Liver (tissue), 9 donors: ENCODE measurements around the gene GZMA. TPM values are rescaled to one million over a fixed set of nuclear protein-coding genes. Genes with fewer than 3 reads are reported as not detected.

Source experiments
- DNase-seq: peaks from one replicate; pipeline ENCODE4 v3.0.0-alpha.2; 2017; ENCODE audit warnings: low spot score
- H3K27ac ChIP-seq, 2 donors: one replicate each; pipeline ENCODE4 v1.7.0; 2013; ENCODE audit warnings: inconsistent platforms in 2 of 2, low read length in 2 of 2, control low read depth in 1 of 2, low read depth in 1 of 2, mild to moderate bottlenecking in 1 of 2
- H3K27me3 ChIP-seq, 4 donors: one replicate each; pipeline versions ENCODE4 v1.6.1 to v1.7.0; 2013; ENCODE audit warnings: low read length in 3 of 4, inconsistent platforms in 1 of 4, mild to moderate bottlenecking in 1 of 4, moderate library complexity in 1 of 4; ENCODE audit not compliant: control insufficient read depth in 4 of 4, insufficient read depth in 4 of 4
- H3K36me3 ChIP-seq, 4 donors: one replicate each; pipeline versions ENCODE4 v1.6.1 to v1.7.0; 2013; ENCODE audit warnings: low read length in 3 of 4, mild to moderate bottlenecking in 3 of 4, low read depth in 1 of 4, moderate library complexity in 1 of 4; ENCODE audit not compliant: control insufficient read depth in 4 of 4, insufficient read depth in 3 of 4
- H3K4me1 ChIP-seq, 4 donors: one replicate each; pipeline versions ENCODE4 v1.6.1 to v1.7.0; 2013; ENCODE audit warnings: low read length in 3 of 4, mild to moderate bottlenecking in 3 of 4, moderate library complexity in 1 of 4; ENCODE audit not compliant: control insufficient read depth in 4 of 4, insufficient read depth in 4 of 4
- H3K4me3 ChIP-seq, 3 donors: one replicate each; pipeline versions ENCODE4 v1.6.1 to v1.7.0; 2013; ENCODE audit warnings: low read length in 3 of 3, control low read depth in 1 of 3, low read depth in 1 of 3, mild to moderate bottlenecking in 1 of 3
- H3K9ac ChIP-seq, 2 donors: one replicate each; pipeline ENCODE4 v1.7.0; 2013; ENCODE audit warnings: low read length in 2 of 2, mild to moderate bottlenecking in 2 of 2, moderate library complexity in 2 of 2, control low read depth in 1 of 2, low read depth in 1 of 2
- H3K9me3 ChIP-seq, 4 donors: one replicate each; pipeline versions ENCODE4 v1.6.1 to v1.7.0; 2013; ENCODE audit warnings: low read length in 3 of 4; ENCODE audit not compliant: control insufficient read depth in 4 of 4
- ATF3 ChIP-seq: IDR thresholded peaks from 2 replicates; pipeline ENCODE4 v1.6.1; 2016; ENCODE audit warnings: antibody characterized with exemption
- EGR1 ChIP-seq, 2 donors: IDR thresholded peaks; 2 replicates each; pipeline ENCODE4 v1.6.1; 2016 to 2018; ENCODE audit warnings: antibody characterized with exemption in 2 of 2, low read depth in 2 of 2
- FOXA1 ChIP-seq: IDR thresholded peaks from 2 replicates; pipeline ENCODE4 v1.6.1; 2016; ENCODE audit warnings: antibody characterized with exemption
- FOXA2 ChIP-seq: IDR thresholded peaks from 2 replicates; pipeline ENCODE4 v1.6.1; 2016; ENCODE audit warnings: antibody characterized with exemption
- GABPA ChIP-seq, 2 donors: IDR thresholded peaks in 1 of 2; conservative IDR thresholded peaks in 1 of 2; 2 replicates each; pipeline ENCODE4 v1.6.1; 2016; ENCODE audit warnings: antibody characterized with exemption in 2 of 2, mild to moderate bottlenecking in 1 of 2, moderate library complexity in 1 of 2
- HNF4A ChIP-seq, 2 donors: conservative IDR thresholded peaks; 2 replicates each; pipeline ENCODE4 v1.6.1; 2016; ENCODE audit warnings: antibody characterized with exemption in 2 of 2, mild to moderate bottlenecking in 2 of 2
- HNF4G ChIP-seq: IDR thresholded peaks from 2 replicates; pipeline ENCODE4 v1.6.1; 2016; ENCODE audit warnings: antibody characterized with exemption
- JUND ChIP-seq, 2 donors: IDR thresholded peaks; 2 replicates each; pipeline ENCODE4 v1.6.1; 2016; ENCODE audit warnings: antibody characterized with exemption in 2 of 2
- NR2F2 ChIP-seq: IDR thresholded peaks from 2 replicates; pipeline ENCODE4 v1.6.1; 2016; ENCODE audit warnings: antibody characterized with exemption
- RAD21 ChIP-seq, 2 donors: IDR thresholded peaks; 2 replicates each; pipeline ENCODE4 v1.6.1; 2016; ENCODE audit warnings: antibody characterized with exemption in 2 of 2, mild to moderate bottlenecking in 2 of 2
- RXRA ChIP-seq, 2 donors: IDR thresholded peaks; 2 replicates each; pipeline ENCODE4 v1.6.1; 2017 to 2018; ENCODE audit warnings: antibody characterized with exemption in 2 of 2, mild to moderate bottlenecking in 1 of 2
- SP1 ChIP-seq: IDR thresholded peaks from 2 replicates; pipeline ENCODE4 v1.6.1; 2018; ENCODE audit warnings: antibody characterized with exemption, mild to moderate bottlenecking
- TAF1 ChIP-seq: conservative IDR thresholded peaks from 2 replicates; pipeline ENCODE4 v1.6.1; 2016; ENCODE audit warnings: antibody characterized with exemption, mild to moderate bottlenecking
- YY1 ChIP-seq: IDR thresholded peaks from 2 replicates; pipeline ENCODE4 v1.6.1; 2016; ENCODE audit warnings: antibody characterized with exemption, mild to moderate bottlenecking
- WGBS: extraction: QIAGEN DNeasy Blood & Tissue Kit; methylation state at CpG from one replicate; pipeline ENCODE4 v1.1.7; 2013; 5-methylcytosine and 5-hydroxymethylcytosine counted together
- polyA plus RNA-seq, 2 donors: library from polyadenylated mRNA; stranded (reverse) in 1 of 2; unstranded in 1 of 2; fragments of 200-250 nt in 1 of 2; fragments of >200 nt in 1 of 2; fragmentation: Nextera tagmentation in 1 of 2; extraction: Ambion mirVana in 1 of 2; gene quantifications; one replicate each; pipeline versions ENCODE4 v1.2.1 to v1.2.3, GENCODE V29; 2013 to 2015
- total RNA-seq, 2 donors: library from RNA; depleted of rRNA; stranded (reverse); fragments of >200 nt; gene quantifications; one replicate each; pipeline ENCODE4 v1.2.3, GENCODE V29; 2014
- TF ChIP-seq, protein P1 (sequence below): IDR thresholded peaks from 2 replicates; pipeline ENCODE4 v1.6.1; 2016; ENCODE audit warnings: antibody characterized with exemption
- TF ChIP-seq, protein P2 (sequence below): IDR thresholded peaks from 2 replicates; pipeline ENCODE4 v1.6.1; 2016; ENCODE audit warnings: antibody characterized with exemption, mild to moderate bottlenecking
- TF ChIP-seq, protein P3 (sequence below): IDR thresholded peaks from 2 replicates; pipeline ENCODE4 v1.6.1; 2016; ENCODE audit warnings: antibody characterized with exemption
- TF ChIP-seq, protein P4 (sequence below): fragments of 150-350 bp; IDR thresholded peaks from 2 replicates; pipeline ENCODE4 v1.5.1; 2017; ENCODE audit warnings: improper control_type of control experiment, low read depth, low read length; ENCODE audit not compliant: missing input control
- donor health status: healthy.
- donor health status: healthy.
- donor health status: healthy.
- donor health status: healthy.
- donor health status: healthy.

Gene GZMA
- total and polyA plus RNA-seq, 4 donors: 1.9 to 2.4 (median 2.1) TPM

- H3K9ac ChIP-seq: no peak overlapping the region
- H3K27ac ChIP-seq: no peak overlapping the region
- H3K9me3 ChIP-seq: no peaks in the 10 kb centered on the region
- peaks cover 0 to 4% (median 0%) of the 10 kb centered on the region in 4 donors for H3K27me3 ChIP-seq
- WGBS: 81% methylated on average over 5 of the region's 5 CpGs
- no peak overlapping the region for H3K4me3 ChIP-seq
- H3K4me1 ChIP-seq: no peaks in the 10 kb centered on the region
- no peak for DNase-seq
- H3K36me3 ChIP-seq: no peaks in the 10 kb centered on the region
- TF ChIP-seq YY1 (no peak), ATF3 (no peak), GABPA (IDR thresholded peaks at IDR 0.05 in 1 of 2, conservative IDR thresholded peaks at IDR 0.05 in 1 of 2) (no peak), EGR1 (IDR thresholded peaks at IDR 0.05; ENCODE audit: low read depth in 2 of 2) (no peak), TAF1 (no peak), HNF4G (no peak), SP1 (no peak), NR2F2 (no peak), HNF4A (conservative IDR thresholded peaks at IDR 0.05) (no peak), RAD21 (IDR thresholded peaks at IDR 0.05) (no peak), FOXA1 (no peak), FOXA2 (no peak), RXRA (IDR thresholded peaks at IDR 0.05) (no peak), JUND (IDR thresholded peaks at IDR 0.05) (no peak)
- TF ChIP-seq, protein P1, sequence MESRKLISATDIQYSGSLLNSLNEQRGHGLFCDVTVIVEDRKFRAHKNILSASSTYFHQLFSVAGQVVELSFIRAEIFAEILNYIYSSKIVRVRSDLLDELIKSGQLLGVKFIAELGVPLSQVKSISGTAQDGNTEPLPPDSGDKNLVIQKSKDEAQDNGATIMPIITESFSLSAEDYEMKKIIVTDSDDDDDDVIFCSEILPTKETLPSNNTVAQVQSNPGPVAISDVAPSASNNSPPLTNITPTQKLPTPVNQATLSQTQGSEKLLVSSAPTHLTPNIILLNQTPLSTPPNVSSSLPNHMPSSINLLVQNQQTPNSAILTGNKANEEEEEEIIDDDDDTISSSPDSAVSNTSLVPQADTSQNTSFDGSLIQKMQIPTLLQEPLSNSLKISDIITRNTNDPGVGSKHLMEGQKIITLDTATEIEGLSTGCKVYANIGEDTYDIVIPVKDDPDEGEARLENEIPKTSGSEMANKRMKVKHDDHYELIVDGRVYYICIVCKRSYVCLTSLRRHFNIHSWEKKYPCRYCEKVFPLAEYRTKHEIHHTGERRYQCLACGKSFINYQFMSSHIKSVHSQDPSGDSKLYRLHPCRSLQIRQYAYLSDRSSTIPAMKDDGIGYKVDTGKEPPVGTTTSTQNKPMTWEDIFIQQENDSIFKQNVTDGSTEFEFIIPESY: no peak
- TF ChIP-seq, protein P2, sequence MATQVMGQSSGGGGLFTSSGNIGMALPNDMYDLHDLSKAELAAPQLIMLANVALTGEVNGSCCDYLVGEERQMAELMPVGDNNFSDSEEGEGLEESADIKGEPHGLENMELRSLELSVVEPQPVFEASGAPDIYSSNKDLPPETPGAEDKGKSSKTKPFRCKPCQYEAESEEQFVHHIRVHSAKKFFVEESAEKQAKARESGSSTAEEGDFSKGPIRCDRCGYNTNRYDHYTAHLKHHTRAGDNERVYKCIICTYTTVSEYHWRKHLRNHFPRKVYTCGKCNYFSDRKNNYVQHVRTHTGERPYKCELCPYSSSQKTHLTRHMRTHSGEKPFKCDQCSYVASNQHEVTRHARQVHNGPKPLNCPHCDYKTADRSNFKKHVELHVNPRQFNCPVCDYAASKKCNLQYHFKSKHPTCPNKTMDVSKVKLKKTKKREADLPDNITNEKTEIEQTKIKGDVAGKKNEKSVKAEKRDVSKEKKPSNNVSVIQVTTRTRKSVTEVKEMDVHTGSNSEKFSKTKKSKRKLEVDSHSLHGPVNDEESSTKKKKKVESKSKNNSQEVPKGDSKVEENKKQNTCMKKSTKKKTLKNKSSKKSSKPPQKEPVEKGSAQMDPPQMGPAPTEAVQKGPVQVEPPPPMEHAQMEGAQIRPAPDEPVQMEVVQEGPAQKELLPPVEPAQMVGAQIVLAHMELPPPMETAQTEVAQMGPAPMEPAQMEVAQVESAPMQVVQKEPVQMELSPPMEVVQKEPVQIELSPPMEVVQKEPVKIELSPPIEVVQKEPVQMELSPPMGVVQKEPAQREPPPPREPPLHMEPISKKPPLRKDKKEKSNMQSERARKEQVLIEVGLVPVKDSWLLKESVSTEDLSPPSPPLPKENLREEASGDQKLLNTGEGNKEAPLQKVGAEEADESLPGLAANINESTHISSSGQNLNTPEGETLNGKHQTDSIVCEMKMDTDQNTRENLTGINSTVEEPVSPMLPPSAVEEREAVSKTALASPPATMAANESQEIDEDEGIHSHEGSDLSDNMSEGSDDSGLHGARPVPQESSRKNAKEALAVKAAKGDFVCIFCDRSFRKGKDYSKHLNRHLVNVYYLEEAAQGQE: no peak
- TF ChIP-seq, protein P3, sequence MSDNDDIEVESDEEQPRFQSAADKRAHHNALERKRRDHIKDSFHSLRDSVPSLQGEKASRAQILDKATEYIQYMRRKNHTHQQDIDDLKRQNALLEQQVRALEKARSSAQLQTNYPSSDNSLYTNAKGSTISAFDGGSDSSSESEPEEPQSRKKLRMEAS: no peak
- TF ChIP-seq, protein P4, sequence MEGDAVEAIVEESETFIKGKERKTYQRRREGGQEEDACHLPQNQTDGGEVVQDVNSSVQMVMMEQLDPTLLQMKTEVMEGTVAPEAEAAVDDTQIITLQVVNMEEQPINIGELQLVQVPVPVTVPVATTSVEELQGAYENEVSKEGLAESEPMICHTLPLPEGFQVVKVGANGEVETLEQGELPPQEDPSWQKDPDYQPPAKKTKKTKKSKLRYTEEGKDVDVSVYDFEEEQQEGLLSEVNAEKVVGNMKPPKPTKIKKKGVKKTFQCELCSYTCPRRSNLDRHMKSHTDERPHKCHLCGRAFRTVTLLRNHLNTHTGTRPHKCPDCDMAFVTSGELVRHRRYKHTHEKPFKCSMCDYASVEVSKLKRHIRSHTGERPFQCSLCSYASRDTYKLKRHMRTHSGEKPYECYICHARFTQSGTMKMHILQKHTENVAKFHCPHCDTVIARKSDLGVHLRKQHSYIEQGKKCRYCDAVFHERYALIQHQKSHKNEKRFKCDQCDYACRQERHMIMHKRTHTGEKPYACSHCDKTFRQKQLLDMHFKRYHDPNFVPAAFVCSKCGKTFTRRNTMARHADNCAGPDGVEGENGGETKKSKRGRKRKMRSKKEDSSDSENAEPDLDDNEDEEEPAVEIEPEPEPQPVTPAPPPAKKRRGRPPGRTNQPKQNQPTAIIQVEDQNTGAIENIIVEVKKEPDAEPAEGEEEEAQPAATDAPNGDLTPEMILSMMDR: no peak
Observed at GRCh38 chr5:55063220-55063863, 39.1 kb upstream of the GZMA start.
